SK-N-SH (cell line): ENCODE measurements around the gene PPP2R5D.

Source experiments
- CHD2 ChIP-seq: fragments of 150-350 bp; IDR thresholded peaks from 2 replicates; pipeline ENCODE4 v1.6.1; 2018; ENCODE audit warnings: low read length; ENCODE audit not compliant: partially characterized antibody
- GABPA ChIP-seq: IDR thresholded peaks from 2 replicates; pipeline ENCODE4 v1.4.0; 2012; ENCODE audit warnings: low read depth, mild to moderate bottlenecking
- GATA2 ChIP-seq: sonication (generic); formaldehyde crosslinking; IDR thresholded peaks from 2 replicates; pipeline ENCODE4 v1.5.0; 2020; ENCODE audit warnings: mild to moderate bottlenecking, missing genetic modification reagents
- JUND ChIP-seq: IDR thresholded peaks from 2 replicates; pipeline ENCODE4 v1.4.0; 2012
- NRF1 ChIP-seq: IDR thresholded peaks from 2 replicates; pipeline ENCODE4 v1.6.1; 2012; ENCODE audit warnings: low read depth, mild to moderate bottlenecking, low read length
- RAD21 ChIP-seq: IDR thresholded peaks from 2 replicates; pipeline ENCODE4 v1.6.1; 2012; ENCODE audit warnings: mild to moderate bottlenecking, low read length
- TAF1 ChIP-seq: IDR thresholded peaks from 2 replicates; pipeline ENCODE4 v1.6.1; 2012; ENCODE audit warnings: low read depth, mild to moderate bottlenecking, low read length, moderate library complexity, borderline replicate concordance
- TF ChIP-seq, protein P1 (sequence below): fragments of 200-600 bp; sonication (generic); IDR thresholded peaks from 2 replicates; pipeline ENCODE4 v1.6.1; 2017; ENCODE audit warnings: antibody characterized with exemption, mild to moderate bottlenecking, moderate library complexity
- TF ChIP-seq, protein P2 (sequence below): IDR thresholded peaks from 2 replicates; pipeline ENCODE4 v1.6.1; 2012; ENCODE audit warnings: mild to moderate bottlenecking, low read depth, low read length, moderate library complexity
- TF ChIP-seq, protein P3 (sequence below): fragments of 150-350 bp; IDR thresholded peaks from 2 replicates; pipeline ENCODE4 v1.6.1; 2017; ENCODE audit warnings: antibody characterized with exemption, low read length, low read depth, borderline replicate concordance

DNA sequence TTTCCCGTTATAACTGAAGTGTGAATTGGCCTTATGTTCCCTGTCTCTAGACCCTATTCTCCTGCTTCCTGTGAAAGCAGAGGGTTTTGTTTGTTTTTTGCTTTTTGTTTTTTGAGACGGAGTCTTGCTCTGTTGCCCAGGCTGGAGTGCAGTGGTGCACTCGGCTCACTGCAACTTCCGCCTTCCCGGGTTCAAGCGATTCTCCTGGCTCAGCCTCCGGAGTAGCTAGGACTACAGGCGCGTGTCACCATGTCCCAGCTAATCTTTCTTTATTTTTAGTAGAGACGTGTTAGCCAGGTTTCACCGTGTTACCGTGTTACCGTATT lies 24.5 kb upstream of the PPP2R5D start:
- TF ChIP-seq, protein P1, sequence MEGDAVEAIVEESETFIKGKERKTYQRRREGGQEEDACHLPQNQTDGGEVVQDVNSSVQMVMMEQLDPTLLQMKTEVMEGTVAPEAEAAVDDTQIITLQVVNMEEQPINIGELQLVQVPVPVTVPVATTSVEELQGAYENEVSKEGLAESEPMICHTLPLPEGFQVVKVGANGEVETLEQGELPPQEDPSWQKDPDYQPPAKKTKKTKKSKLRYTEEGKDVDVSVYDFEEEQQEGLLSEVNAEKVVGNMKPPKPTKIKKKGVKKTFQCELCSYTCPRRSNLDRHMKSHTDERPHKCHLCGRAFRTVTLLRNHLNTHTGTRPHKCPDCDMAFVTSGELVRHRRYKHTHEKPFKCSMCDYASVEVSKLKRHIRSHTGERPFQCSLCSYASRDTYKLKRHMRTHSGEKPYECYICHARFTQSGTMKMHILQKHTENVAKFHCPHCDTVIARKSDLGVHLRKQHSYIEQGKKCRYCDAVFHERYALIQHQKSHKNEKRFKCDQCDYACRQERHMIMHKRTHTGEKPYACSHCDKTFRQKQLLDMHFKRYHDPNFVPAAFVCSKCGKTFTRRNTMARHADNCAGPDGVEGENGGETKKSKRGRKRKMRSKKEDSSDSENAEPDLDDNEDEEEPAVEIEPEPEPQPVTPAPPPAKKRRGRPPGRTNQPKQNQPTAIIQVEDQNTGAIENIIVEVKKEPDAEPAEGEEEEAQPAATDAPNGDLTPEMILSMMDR: no peak
- no peak for TF ChIP-seq GABPA
- TF ChIP-seq TAF1: no peak
- TF ChIP-seq, protein P2, sequence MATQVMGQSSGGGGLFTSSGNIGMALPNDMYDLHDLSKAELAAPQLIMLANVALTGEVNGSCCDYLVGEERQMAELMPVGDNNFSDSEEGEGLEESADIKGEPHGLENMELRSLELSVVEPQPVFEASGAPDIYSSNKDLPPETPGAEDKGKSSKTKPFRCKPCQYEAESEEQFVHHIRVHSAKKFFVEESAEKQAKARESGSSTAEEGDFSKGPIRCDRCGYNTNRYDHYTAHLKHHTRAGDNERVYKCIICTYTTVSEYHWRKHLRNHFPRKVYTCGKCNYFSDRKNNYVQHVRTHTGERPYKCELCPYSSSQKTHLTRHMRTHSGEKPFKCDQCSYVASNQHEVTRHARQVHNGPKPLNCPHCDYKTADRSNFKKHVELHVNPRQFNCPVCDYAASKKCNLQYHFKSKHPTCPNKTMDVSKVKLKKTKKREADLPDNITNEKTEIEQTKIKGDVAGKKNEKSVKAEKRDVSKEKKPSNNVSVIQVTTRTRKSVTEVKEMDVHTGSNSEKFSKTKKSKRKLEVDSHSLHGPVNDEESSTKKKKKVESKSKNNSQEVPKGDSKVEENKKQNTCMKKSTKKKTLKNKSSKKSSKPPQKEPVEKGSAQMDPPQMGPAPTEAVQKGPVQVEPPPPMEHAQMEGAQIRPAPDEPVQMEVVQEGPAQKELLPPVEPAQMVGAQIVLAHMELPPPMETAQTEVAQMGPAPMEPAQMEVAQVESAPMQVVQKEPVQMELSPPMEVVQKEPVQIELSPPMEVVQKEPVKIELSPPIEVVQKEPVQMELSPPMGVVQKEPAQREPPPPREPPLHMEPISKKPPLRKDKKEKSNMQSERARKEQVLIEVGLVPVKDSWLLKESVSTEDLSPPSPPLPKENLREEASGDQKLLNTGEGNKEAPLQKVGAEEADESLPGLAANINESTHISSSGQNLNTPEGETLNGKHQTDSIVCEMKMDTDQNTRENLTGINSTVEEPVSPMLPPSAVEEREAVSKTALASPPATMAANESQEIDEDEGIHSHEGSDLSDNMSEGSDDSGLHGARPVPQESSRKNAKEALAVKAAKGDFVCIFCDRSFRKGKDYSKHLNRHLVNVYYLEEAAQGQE: no peak
- no peak for TF ChIP-seq CHD2
- TF ChIP-seq JUND: no peak
- no peak for TF ChIP-seq RAD21
- no peak for TF ChIP-seq NRF1
- TF ChIP-seq, protein P3, sequence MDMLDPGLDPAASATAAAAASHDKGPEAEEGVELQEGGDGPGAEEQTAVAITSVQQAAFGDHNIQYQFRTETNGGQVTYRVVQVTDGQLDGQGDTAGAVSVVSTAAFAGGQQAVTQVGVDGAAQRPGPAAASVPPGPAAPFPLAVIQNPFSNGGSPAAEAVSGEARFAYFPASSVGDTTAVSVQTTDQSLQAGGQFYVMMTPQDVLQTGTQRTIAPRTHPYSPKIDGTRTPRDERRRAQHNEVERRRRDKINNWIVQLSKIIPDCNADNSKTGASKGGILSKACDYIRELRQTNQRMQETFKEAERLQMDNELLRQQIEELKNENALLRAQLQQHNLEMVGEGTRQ: no peak
- TF ChIP-seq GATA2 (CRISPR knock-in tag): no peak
